Stimulated activated CD4-positive, alpha-beta T cell treated with anti-CD3 and anti-CD28 coated beads, Interleukin-1b, Interleukin-23, amount 100 ng/mL, for 48 hours (primary cell): ENCODE data around the gene SGMS1.
"Not testable (repeated sequence)": the region's sequence is repeated elsewhere in the genome, so short reads cannot be mapped to it uniquely, and the experiment has no call there.

Experiments
- DNase-seq: peaks from one replicate; pipeline ENCODE4 v3.0.0-alpha.2; 2020

The SGMS1 gene

GRCh38 chr10:50501478-50501877, 122.3 kb downstream of the SGMS1 start:
- no peak for DNase-seq

GRCh38 chr10:50498465-50498864, 125.3 kb downstream of the SGMS1 start:
- DNase-seq = no peak

- DNase-seq = no peak
Observed at GRCh38 chr10:50497758-50498157, 126.0 kb downstream of the SGMS1 start.

GRCh38 chr10:50496228-50496627, 127.5 kb downstream of the SGMS1 start:
- DNase-seq = no peak

GRCh38 chr10:50490241-50490640, 133.5 kb downstream of the SGMS1 start:
- DNase-seq = no peak

- not testable (repeated sequence) for DNase-seq
Observed at GRCh38 chr10:50484550-50484949, 139.2 kb downstream of the SGMS1 start.

- no peak for DNase-seq
Observed at GRCh38 chr10:50480054-50481007, 143.4 kb downstream of the SGMS1 start.

GRCh38 chr10:50477287-50478203, 146.2 kb downstream of the SGMS1 start:
- no peak for DNase-seq

GRCh38 chr10:50473756-50474155, 150.0 kb downstream of the SGMS1 start:
- no peak for DNase-seq

- DNase-seq = no peak
Observed at GRCh38 chr10:50472914-50473313, 150.8 kb downstream of the SGMS1 start.

GRCh38 chr10:50471583-50471975, 152.2 kb downstream of the SGMS1 start:
- DNase-seq = no peak

- no peak for DNase-seq
Observed at GRCh38 chr10:50470798-50471582, 152.8 kb downstream of the SGMS1 start.

GRCh38 chr10:50470345-50470744, 153.4 kb downstream of the SGMS1 start:
- DNase-seq = no peak

GRCh38 chr10:50469778-50470193, 154.0 kb downstream of the SGMS1 start:
- DNase-seq = no peak

GRCh38 chr10:50469288-50469687, 154.5 kb downstream of the SGMS1 start:
- DNase-seq = no peak

GRCh38 chr10:50467209-50467608, 156.5 kb downstream of the SGMS1 start:
- no peak for DNase-seq

- no peak for DNase-seq
Observed at GRCh38 chr10:50464004-50464409, 159.7 kb downstream of the SGMS1 start.

- no peak for DNase-seq
Observed at GRCh38 chr10:50461834-50462233, 161.9 kb downstream of the SGMS1 start.

- DNase-seq = no peak
Observed at GRCh38 chr10:50461123-50461522, 162.6 kb downstream of the SGMS1 start.

- DNase-seq = no peak
Observed at GRCh38 chr10:50456719-50457118, 167.0 kb downstream of the SGMS1 start.

- DNase-seq = no peak
Observed at GRCh38 chr10:50453940-50454339, 169.8 kb downstream of the SGMS1 start.

GRCh38 chr10:50452603-50453002, 171.2 kb downstream of the SGMS1 start:
- DNase-seq = no peak

GRCh38 chr10:50447691-50448090, 176.1 kb downstream of the SGMS1 start:
- DNase-seq = no peak
